ENCODE measurements around the gene PBRM1.

GRCh38 chr3:52563984-52564383 lies 121.7 kb downstream of the PBRM1 start:
- TF ChIP-seq RAD21 (IDR thresholded peaks at IDR 0.05 in 1 of 2, conservative IDR thresholded peaks at IDR 0.05 in 1 of 2; ENCODE audit: low read depth in 2 of 2, low read length in 2 of 2) (no peak), CEBPB (IDR thresholded peaks at IDR 0.05; ENCODE audit: low read depth, low read length) (no peak), POLR2AphosphoS5 (IDR thresholded peaks at IDR 0.05; ENCODE audit: low read depth, low read length) (no peak), EP300 (IDR thresholded peaks at IDR 0.05; ENCODE audit: borderline replicate concordance in 1 of 2, low read depth in 2 of 2, low read length in 2 of 2) (no peak), EZH2 (IDR thresholded peaks at IDR 0.05; ENCODE audit: low read depth, low read length, severe bottlenecking) (no peak), RFX5 (IDR thresholded peaks at IDR 0.05; ENCODE audit: borderline replicate concordance, low read depth, low read length) (no peak)
- TF ChIP-seq, protein P1, sequence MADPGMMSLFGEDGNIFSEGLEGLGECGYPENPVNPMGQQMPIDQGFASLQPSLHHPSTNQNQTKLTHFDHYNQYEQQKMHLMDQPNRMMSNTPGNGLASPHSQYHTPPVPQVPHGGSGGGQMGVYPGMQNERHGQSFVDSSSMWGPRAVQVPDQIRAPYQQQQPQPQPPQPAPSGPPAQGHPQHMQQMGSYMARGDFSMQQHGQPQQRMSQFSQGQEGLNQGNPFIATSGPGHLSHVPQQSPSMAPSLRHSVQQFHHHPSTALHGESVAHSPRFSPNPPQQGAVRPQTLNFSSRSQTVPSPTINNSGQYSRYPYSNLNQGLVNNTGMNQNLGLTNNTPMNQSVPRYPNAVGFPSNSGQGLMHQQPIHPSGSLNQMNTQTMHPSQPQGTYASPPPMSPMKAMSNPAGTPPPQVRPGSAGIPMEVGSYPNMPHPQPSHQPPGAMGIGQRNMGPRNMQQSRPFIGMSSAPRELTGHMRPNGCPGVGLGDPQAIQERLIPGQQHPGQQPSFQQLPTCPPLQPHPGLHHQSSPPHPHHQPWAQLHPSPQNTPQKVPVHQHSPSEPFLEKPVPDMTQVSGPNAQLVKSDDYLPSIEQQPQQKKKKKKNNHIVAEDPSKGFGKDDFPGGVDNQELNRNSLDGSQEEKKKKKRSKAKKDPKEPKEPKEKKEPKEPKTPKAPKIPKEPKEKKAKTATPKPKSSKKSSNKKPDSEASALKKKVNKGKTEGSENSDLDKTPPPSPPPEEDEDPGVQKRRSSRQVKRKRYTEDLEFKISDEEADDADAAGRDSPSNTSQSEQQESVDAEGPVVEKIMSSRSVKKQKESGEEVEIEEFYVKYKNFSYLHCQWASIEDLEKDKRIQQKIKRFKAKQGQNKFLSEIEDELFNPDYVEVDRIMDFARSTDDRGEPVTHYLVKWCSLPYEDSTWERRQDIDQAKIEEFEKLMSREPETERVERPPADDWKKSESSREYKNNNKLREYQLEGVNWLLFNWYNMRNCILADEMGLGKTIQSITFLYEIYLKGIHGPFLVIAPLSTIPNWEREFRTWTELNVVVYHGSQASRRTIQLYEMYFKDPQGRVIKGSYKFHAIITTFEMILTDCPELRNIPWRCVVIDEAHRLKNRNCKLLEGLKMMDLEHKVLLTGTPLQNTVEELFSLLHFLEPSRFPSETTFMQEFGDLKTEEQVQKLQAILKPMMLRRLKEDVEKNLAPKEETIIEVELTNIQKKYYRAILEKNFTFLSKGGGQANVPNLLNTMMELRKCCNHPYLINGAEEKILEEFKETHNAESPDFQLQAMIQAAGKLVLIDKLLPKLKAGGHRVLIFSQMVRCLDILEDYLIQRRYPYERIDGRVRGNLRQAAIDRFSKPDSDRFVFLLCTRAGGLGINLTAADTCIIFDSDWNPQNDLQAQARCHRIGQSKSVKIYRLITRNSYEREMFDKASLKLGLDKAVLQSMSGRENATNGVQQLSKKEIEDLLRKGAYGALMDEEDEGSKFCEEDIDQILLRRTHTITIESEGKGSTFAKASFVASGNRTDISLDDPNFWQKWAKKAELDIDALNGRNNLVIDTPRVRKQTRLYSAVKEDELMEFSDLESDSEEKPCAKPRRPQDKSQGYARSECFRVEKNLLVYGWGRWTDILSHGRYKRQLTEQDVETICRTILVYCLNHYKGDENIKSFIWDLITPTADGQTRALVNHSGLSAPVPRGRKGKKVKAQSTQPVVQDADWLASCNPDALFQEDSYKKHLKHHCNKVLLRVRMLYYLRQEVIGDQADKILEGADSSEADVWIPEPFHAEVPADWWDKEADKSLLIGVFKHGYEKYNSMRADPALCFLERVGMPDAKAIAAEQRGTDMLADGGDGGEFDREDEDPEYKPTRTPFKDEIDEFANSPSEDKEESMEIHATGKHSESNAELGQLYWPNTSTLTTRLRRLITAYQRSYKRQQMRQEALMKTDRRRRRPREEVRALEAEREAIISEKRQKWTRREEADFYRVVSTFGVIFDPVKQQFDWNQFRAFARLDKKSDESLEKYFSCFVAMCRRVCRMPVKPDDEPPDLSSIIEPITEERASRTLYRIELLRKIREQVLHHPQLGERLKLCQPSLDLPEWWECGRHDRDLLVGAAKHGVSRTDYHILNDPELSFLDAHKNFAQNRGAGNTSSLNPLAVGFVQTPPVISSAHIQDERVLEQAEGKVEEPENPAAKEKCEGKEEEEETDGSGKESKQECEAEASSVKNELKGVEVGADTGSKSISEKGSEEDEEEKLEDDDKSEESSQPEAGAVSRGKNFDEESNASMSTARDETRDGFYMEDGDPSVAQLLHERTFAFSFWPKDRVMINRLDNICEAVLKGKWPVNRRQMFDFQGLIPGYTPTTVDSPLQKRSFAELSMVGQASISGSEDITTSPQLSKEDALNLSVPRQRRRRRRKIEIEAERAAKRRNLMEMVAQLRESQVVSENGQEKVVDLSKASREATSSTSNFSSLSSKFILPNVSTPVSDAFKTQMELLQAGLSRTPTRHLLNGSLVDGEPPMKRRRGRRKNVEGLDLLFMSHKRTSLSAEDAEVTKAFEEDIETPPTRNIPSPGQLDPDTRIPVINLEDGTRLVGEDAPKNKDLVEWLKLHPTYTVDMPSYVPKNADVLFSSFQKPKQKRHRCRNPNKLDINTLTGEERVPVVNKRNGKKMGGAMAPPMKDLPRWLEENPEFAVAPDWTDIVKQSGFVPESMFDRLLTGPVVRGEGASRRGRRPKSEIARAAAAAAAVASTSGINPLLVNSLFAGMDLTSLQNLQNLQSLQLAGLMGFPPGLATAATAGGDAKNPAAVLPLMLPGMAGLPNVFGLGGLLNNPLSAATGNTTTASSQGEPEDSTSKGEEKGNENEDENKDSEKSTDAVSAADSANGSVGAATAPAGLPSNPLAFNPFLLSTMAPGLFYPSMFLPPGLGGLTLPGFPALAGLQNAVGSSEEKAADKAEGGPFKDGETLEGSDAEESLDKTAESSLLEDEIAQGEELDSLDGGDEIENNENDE (IDR thresholded peaks at IDR 0.05; ENCODE audit: insufficient replicate concordance, low read length), result no peak
- TF ChIP-seq, protein P2, sequence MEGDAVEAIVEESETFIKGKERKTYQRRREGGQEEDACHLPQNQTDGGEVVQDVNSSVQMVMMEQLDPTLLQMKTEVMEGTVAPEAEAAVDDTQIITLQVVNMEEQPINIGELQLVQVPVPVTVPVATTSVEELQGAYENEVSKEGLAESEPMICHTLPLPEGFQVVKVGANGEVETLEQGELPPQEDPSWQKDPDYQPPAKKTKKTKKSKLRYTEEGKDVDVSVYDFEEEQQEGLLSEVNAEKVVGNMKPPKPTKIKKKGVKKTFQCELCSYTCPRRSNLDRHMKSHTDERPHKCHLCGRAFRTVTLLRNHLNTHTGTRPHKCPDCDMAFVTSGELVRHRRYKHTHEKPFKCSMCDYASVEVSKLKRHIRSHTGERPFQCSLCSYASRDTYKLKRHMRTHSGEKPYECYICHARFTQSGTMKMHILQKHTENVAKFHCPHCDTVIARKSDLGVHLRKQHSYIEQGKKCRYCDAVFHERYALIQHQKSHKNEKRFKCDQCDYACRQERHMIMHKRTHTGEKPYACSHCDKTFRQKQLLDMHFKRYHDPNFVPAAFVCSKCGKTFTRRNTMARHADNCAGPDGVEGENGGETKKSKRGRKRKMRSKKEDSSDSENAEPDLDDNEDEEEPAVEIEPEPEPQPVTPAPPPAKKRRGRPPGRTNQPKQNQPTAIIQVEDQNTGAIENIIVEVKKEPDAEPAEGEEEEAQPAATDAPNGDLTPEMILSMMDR (IDR thresholded peaks at IDR 0.05; ENCODE audit: control extremely low read depth in 1 of 3, insufficient read depth in 1 of 3, low read depth in 1 of 3, low read length in 3 of 3), result no peak

All from H1 (cell line).